HUES64 (cell line): ENCODE results near the gene AGAP1.

Source experiments
- H3K27ac ChIP-seq: 2 replicates; pipeline ENCODE4 v1.7.0; 2013; ENCODE audit warnings: low read depth, low read length, inconsistent platforms
- H3K27me3 ChIP-seq: 2 replicates; pipeline ENCODE4 v1.6.1; 2013; ENCODE audit warnings: mild to moderate bottlenecking, low read length; ENCODE audit not compliant: insufficient read depth
- H3K36me3 ChIP-seq: 2 replicates; pipeline ENCODE4 v1.6.1; 2013; ENCODE audit warnings: mild to moderate bottlenecking, low read length; ENCODE audit not compliant: insufficient read depth
- H3K4me1 ChIP-seq: 2 replicates; pipeline ENCODE4 v1.6.1; 2013; ENCODE audit warnings: mild to moderate bottlenecking, low read length, moderate library complexity; ENCODE audit not compliant: insufficient read depth
- H3K4me3 ChIP-seq: 2 replicates; pipeline ENCODE4 v1.5.1; 2013; ENCODE audit warnings: mild to moderate bottlenecking, low read length, moderate library complexity
- H3K9ac ChIP-seq: 2 replicates; pipeline ENCODE4 v1.6.1; 2013; ENCODE audit warnings: mild to moderate bottlenecking, low read depth, low read length
- H3K9me3 ChIP-seq: 2 replicates; pipeline ENCODE4 v1.6.1; 2013; ENCODE audit warnings: low read depth, low read length; ENCODE audit not compliant: insufficient read depth
- WGBS: fragments of 150-250, 120-280 bp; methylation state at CpG from one replicate; pipeline ENCODE4 v1.1.7; 2013; ENCODE audit warnings: missing lambda C conversion rate; 5-methylcytosine and 5-hydroxymethylcytosine counted together

Gene AGAP1

GRCh38 chr2:235583144-235583543, 89.3 kb downstream of the AGAP1 start:
- WGBS, result 96% methylated on average over 5 of the region's 6 CpGs

DNA sequence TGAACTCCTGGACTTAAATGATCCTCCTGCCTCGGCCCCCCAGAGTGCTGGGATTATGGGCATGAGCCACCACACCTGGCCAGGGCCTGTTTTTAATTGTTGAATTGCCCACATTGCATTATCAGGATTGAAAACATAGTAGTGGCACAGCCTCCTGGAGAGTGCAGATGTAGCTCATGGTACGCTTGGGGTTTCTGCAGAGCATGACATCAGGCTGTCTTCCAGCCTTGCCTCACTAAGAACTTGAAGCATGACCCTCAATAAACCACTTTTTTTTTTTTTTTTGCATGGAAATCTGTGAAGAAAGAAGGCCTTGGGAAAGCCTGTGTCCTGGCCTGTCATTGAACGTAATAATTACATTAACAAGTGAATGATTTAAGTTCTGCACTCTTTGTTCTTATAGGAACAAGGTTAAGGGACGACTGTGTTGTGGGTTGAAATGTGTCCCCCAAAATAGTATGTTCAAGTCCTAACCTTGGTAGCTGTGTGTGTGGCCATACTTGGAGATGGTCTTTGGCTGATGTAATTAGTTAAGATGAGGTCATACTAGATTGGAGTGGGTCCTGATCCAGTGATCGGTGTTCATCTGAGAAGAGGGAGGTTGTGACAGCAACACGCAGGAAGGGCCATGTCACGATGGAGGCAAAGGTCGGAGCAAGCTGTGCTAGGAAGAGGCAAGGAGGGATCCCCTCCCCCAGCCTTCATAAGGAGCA, 90.2 kb downstream of the AGAP1 start:
- WGBS, result 87% methylated on average over 8 of the region's 8 CpGs
- Histone ChIP-seq H3K27me3 (no peaks in the 10 kb centered on the region), H3K4me1 (peaks cover 34% of the 10 kb centered on the region), H3K4me3 (no peak overlapping the region), H3K9me3 (no peaks in the 10 kb centered on the region), H3K36me3 (no peaks in the 10 kb centered on the region), H3K9ac (no peak overlapping the region), H3K27ac (no peak overlapping the region)

More at GRCh38 chr2:235583144-235583543, 89.3 kb downstream of the AGAP1 start:
- Histone ChIP-seq H3K27me3 (no peaks in the 10 kb centered on the region), H3K4me3 (no peak overlapping the region), H3K9ac (no peak overlapping the region), H3K9me3 (no peaks in the 10 kb centered on the region), H3K4me1 (peaks cover 38% of the 10 kb centered on the region), H3K27ac (no peak overlapping the region), H3K36me3 (no peaks in the 10 kb centered on the region)

GRCh38 chr2:235584638-235585007, 90.8 kb downstream of the AGAP1 start:
- 87% methylated on average over 10 of the region's 10 CpGs for WGBS
- H3K36me3 ChIP-seq, result no peaks in the 10 kb centered on the region

GRCh38 chr2:235587202-235587601, 93.4 kb downstream of the AGAP1 start:
- Histone ChIP-seq H3K27ac (no peak overlapping the region), H3K27me3 (no peaks in the 10 kb centered on the region), H3K9ac (no peak overlapping the region), H3K36me3 (no peaks in the 10 kb centered on the region), H3K4me3 (no peak overlapping the region), H3K9me3 (no peaks in the 10 kb centered on the region), H3K4me1 (peaks cover 23% of the 10 kb centered on the region)
- 85% methylated on average over 9 of the region's 9 CpGs for WGBS

More at GRCh38 chr2:235584638-235585007, 90.8 kb downstream of the AGAP1 start:
- Histone ChIP-seq H3K27me3 (no peaks in the 10 kb centered on the region), H3K4me3 (no peak overlapping the region), H3K9me3 (no peaks in the 10 kb centered on the region), H3K27ac (no peak overlapping the region), H3K4me1 (peaks cover 33% of the 10 kb centered on the region), H3K9ac (no peak overlapping the region)

DNA sequence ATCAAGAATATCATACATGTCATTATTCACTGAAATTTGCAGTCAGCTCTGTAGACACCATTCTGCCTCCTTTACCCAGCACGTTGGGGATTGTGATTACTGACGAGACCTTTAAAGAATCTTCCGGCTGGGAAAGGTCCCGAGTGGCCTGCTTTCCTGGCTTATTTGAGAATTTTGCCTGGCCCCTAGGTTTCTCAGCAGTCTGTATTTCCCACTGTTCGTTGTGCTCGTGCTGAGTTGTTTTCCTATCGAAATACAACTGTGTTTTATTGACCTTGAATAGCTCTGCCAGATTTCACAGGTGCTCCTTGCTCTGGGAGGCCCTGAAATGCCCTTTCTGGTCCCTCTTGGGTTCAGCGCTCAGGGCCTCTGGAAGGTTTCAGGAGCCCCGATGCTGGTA, 94.9 kb downstream of the AGAP1 start:
- Histone ChIP-seq H3K9ac (no peak overlapping the region), H3K27ac (no peak overlapping the region), H3K9me3 (no peaks in the 10 kb centered on the region), H3K4me3 (no peak overlapping the region), H3K27me3 (no peaks in the 10 kb centered on the region), H3K4me1 (peaks cover 23% of the 10 kb centered on the region), H3K36me3 (no peaks in the 10 kb centered on the region)
- 91% methylated on average over 9 of the region's 9 CpGs for WGBS

GRCh38 chr2:235591231-235591730, 97.4 kb downstream of the AGAP1 start:
- WGBS, result 94% methylated on average over 14 of the region's 14 CpGs
- Histone ChIP-seq H3K9ac (no peak overlapping the region), H3K27ac (no peak overlapping the region), H3K4me1 (peaks cover 6% of the 10 kb centered on the region; the same call in 1 of the 2 replicates), H3K36me3 (no peaks in the 10 kb centered on the region), H3K27me3 (no peaks in the 10 kb centered on the region), H3K9me3 (no peaks in the 10 kb centered on the region), H3K4me3 (no peak overlapping the region)

- no peak overlapping the region for H3K27ac ChIP-seq
- no peaks in the 10 kb centered on the region for H3K9me3 ChIP-seq
- H3K4me1 ChIP-seq, result peaks cover 3% of the 10 kb centered on the region; the same call in 1 of the 2 replicates
- 91% methylated on average over 5 of the region's 5 CpGs for WGBS
- H3K4me3 ChIP-seq, result no peak overlapping the region
- no peaks in the 10 kb centered on the region for H3K27me3 ChIP-seq
- no peak overlapping the region for H3K9ac ChIP-seq
- no peaks in the 10 kb centered on the region for H3K36me3 ChIP-seq
These were observed 98.1 kb downstream of the AGAP1 start for GRCh38 chr2:235591921-235592320.

- H3K9me3 ChIP-seq, result no peaks in the 10 kb centered on the region
- H3K27me3 ChIP-seq, result no peaks in the 10 kb centered on the region
- no peaks in the 10 kb centered on the region for H3K4me1 ChIP-seq
- no peak overlapping the region for H3K27ac ChIP-seq
- H3K4me3 ChIP-seq, result no peak overlapping the region
- H3K9ac ChIP-seq, result no peak overlapping the region
- 87% methylated on average over 11 of the region's 11 CpGs for WGBS
- no peaks in the 10 kb centered on the region for H3K36me3 ChIP-seq
These were observed 98.6 kb downstream of the AGAP1 start for GRCh38 chr2:235592430-235592829.

DNA sequence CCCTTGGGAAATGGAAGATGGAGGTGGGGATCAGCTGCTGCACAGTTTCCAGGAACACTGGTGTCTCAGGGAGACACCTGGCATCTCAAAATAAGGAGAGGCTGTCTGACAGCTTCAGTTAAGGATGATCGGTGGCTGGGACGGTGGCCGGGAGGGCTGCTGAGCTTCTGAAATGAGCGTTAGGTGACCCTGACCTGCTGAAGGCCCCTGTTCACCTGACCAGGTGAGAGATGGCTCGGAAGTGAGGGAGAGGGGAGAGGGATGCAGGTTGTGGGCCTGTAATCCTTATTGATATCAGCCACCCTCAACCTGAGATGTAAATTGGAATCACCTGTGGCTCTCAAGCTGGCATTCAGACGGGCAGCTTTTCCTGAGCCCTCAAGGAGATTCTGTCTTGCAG, 99.0 kb downstream of the AGAP1 start:
- 87% methylated on average over 6 of the region's 6 CpGs for WGBS

DNA sequence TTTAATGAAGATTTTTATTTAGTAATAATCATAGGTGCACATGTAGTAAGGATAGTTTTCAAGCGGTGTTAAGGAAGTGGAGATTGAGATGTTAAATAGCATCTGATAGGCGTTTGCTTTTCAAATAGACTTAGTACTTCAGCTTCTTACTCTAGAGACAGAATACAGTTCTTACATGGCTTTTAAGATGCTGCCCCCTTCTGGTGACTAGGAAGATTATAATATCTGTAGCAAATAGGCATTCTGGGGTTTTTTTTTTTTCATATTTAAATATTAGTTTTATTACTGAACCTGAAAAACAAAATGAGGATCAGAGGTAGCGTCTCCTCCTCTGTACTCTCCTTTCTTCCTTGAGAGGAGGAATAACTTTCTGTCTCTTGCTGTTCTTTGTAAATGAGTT, 100.2 kb downstream of the AGAP1 start:
- no peaks in the 10 kb centered on the region for H3K36me3 ChIP-seq

More for the DNA sequence above, 99.0 kb downstream of the AGAP1 start:
- Histone ChIP-seq H3K27me3 (no peaks in the 10 kb centered on the region), H3K9me3 (no peaks in the 10 kb centered on the region), H3K9ac (no peak overlapping the region), H3K4me1 (no peaks in the 10 kb centered on the region), H3K36me3 (no peaks in the 10 kb centered on the region), H3K27ac (no peak overlapping the region), H3K4me3 (no peak overlapping the region)

DNA sequence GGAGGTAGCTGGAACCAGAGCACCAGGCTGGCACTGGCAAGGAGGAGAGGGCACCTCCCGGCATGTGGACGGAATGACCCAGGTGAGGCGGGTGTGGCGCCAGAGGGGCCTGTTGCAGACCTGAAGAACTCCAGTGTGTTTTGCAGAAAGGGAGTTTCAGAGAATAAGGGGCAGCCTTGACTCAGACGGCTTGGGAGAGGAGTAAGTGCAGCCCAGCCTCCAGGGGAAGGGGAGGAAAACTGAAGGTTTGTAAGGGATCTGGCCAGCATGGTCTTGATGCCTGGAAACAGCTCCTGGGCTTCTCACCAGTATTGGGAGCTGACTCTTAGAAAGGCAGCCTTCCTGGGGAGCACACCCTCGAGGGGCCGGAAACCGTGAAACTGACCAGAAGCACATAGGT, 101.1 kb downstream of the AGAP1 start:
- H3K4me1 ChIP-seq, result 0 out of 2 replicates have a peak, but pooled peaks cover 3% of the 10 kb centered on the region
- no peaks in the 10 kb centered on the region for H3K27me3 ChIP-seq
- no peak overlapping the region for H3K4me3 ChIP-seq
- H3K27ac ChIP-seq, result no peak overlapping the region
- H3K36me3 ChIP-seq, result no peaks in the 10 kb centered on the region
- H3K9ac ChIP-seq, result no peak overlapping the region
- 93% methylated on average over 8 of the region's 8 CpGs for WGBS
- no peaks in the 10 kb centered on the region for H3K9me3 ChIP-seq

More for the DNA sequence above, 100.2 kb downstream of the AGAP1 start:
- Histone ChIP-seq H3K4me1 (0 out of 2 replicates have a peak, but pooled peaks cover 3% of the 10 kb centered on the region), H3K27me3 (no peaks in the 10 kb centered on the region), H3K9ac (no peak overlapping the region), H3K27ac (no peak overlapping the region), H3K9me3 (no peaks in the 10 kb centered on the region), H3K4me3 (no peak overlapping the region)
- WGBS, result 26% methylated on average over 3 of the region's 3 CpGs
